ENCODE data around the gene HOXB13. TPM values are rescaled to one million over a fixed set of nuclear protein-coding genes. Genes with fewer than 3 reads are reported as not detected.

Gene HOXB13
- total RNA-seq, 1 experiment from 2014 or later: not detected

DNA sequence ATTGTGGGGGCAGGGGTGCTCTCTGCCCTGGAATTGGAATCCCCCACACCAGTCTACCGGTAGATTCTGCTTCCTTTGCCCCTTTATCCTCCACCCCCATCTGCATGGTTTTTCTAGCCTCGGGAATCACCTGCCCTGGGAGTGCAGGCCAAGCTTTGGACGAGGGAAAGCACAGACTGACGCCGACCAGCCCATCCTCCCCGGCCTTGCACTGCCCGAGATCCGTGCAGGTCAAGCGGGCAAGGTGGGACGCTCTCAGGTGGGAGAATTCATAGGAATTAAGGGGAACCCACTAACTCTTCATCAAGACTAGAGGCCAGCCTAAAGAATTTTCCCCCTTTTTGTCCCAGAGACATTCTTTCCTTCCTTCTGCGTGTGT is 9.9 kb upstream of the HOXB13 start:
- Histone ChIP-seq H2BK20ac (ENCODE audit: low read depth, low read length, poor library complexity, severe bottlenecking) (no peak overlapping the region), H2BK12ac (ENCODE audit: insufficient read length, low read depth, low read length) (no peak overlapping the region), H3K4me1 (ENCODE audit: insufficient read depth, low read length) (no peaks in the 10 kb centered on the region), H2BK5ac (ENCODE audit: insufficient read length, low read length) (no peak overlapping the region), H3K27ac (ENCODE audit: insufficient read length, low read depth, low read length) (no peak overlapping the region), H4K91ac (ENCODE audit: insufficient read length, low read depth, low read length) (no peak overlapping the region), H3T11ph (ENCODE audit: low read length) (no peak overlapping the region), H2AFZ (ENCODE audit: low read length) (no peak overlapping the region), H3K9ac (ENCODE audit: extremely low read depth, insufficient read length, low read length) (no peak overlapping the region), H3K14ac (ENCODE audit: insufficient read depth, low read length) (no peak overlapping the region), H2BK15ac (ENCODE audit: low read depth, low read length) (no peak overlapping the region), H3K23me2 (ENCODE audit: insufficient read length, low read depth, low read length, poor library complexity, severe bottlenecking) (no peaks in the 10 kb centered on the region), H4K20me1 (ENCODE audit: control insufficient read depth, insufficient read depth, insufficient read length) (peaks cover 2% of the 10 kb centered on the region), H2AK5ac (ENCODE audit: insufficient read length, low read length) (no peak overlapping the region), H3K4me2 (ENCODE audit: insufficient read depth, insufficient read length, low read length) (peak overlapping the region; percentile 34), H4K8ac (replicated peaks; ENCODE audit: insufficient read length, low read depth, low read length) (no peak overlapping the region), H3K27me3 (ENCODE audit: insufficient read depth, low read length) (peaks cover 99% of the 10 kb centered on the region), H3K79me2 (ENCODE audit: insufficient read depth, low read length) (no peaks in the 10 kb centered on the region), H3K56ac (ENCODE audit: insufficient read length, low read depth, low read length) (no peak overlapping the region), H3K9me3 (ENCODE audit: control insufficient read depth, low read depth, low read length) (no peaks in the 10 kb centered on the region), H3K18ac (ENCODE audit: insufficient read length, low read depth, low read length) (no peak overlapping the region), H4K5ac (ENCODE audit: insufficient read length, low read depth, low read length) (no peak overlapping the region), H3K79me1 (ENCODE audit: insufficient read depth, low read depth, low read length, poor library complexity, severe bottlenecking) (no peaks in the 10 kb centered on the region), H2BK120ac (ENCODE audit: low read depth, low read length, poor library complexity, severe bottlenecking) (no peak overlapping the region), H3K4ac (ENCODE audit: low read depth, low read length) (no peak overlapping the region), H3K23ac (ENCODE audit: insufficient read length, low read depth, low read length) (no peak overlapping the region)
- Mint-ChIP-seq H3K4me3 (no peak overlapping the region), H3K9me3 (peaks cover 0 to 3% of the 10 kb centered on the region in 2 experiments; a peak in 3 of 5 replicates), H3K4me1 (peaks cover 10 to 11% of the 10 kb centered on the region in 2 experiments), H3K27ac (no peak overlapping the region), H3K27me3 (ENCODE audit: low read depth) (peaks cover 100% of the 10 kb centered on the region), H3K36me3 (ENCODE audit: insufficient read depth in 1 of 3, low read depth in 3 of 3) (no peaks in the 10 kb centered on the region)
- no peak for DNase-seq
- TF ChIP-seq, protein P1, sequence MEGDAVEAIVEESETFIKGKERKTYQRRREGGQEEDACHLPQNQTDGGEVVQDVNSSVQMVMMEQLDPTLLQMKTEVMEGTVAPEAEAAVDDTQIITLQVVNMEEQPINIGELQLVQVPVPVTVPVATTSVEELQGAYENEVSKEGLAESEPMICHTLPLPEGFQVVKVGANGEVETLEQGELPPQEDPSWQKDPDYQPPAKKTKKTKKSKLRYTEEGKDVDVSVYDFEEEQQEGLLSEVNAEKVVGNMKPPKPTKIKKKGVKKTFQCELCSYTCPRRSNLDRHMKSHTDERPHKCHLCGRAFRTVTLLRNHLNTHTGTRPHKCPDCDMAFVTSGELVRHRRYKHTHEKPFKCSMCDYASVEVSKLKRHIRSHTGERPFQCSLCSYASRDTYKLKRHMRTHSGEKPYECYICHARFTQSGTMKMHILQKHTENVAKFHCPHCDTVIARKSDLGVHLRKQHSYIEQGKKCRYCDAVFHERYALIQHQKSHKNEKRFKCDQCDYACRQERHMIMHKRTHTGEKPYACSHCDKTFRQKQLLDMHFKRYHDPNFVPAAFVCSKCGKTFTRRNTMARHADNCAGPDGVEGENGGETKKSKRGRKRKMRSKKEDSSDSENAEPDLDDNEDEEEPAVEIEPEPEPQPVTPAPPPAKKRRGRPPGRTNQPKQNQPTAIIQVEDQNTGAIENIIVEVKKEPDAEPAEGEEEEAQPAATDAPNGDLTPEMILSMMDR (conservative IDR thresholded peaks at IDR 0.05): no peak
- no CpG with 5 or more reads among the region's 11 CpGs for WGBS (ENCODE audit: extremely low coverage, insufficient read length, low lambda C conversion rate)
